GM21825 (cell line): ENCODE data around the gene TPTE2.
A peak's percentile ranks its signal among the peaks of the same experiment; 100 is the strongest.
"Not testable (repeated sequence)": the region's sequence is repeated elsewhere in the genome, so short reads cannot be mapped to it uniquely, and the experiment has no call there.

Experiments used
- ATAC-seq: cut with Tn5 transposase; IDR thresholded peaks from one replicate; pipeline ENCODE4 v1.9.1; 2021; ENCODE audit warnings: mild to moderate bottlenecking, moderate library complexity; ENCODE audit not compliant: unreplicated experiment

Gene TPTE2

DNA sequence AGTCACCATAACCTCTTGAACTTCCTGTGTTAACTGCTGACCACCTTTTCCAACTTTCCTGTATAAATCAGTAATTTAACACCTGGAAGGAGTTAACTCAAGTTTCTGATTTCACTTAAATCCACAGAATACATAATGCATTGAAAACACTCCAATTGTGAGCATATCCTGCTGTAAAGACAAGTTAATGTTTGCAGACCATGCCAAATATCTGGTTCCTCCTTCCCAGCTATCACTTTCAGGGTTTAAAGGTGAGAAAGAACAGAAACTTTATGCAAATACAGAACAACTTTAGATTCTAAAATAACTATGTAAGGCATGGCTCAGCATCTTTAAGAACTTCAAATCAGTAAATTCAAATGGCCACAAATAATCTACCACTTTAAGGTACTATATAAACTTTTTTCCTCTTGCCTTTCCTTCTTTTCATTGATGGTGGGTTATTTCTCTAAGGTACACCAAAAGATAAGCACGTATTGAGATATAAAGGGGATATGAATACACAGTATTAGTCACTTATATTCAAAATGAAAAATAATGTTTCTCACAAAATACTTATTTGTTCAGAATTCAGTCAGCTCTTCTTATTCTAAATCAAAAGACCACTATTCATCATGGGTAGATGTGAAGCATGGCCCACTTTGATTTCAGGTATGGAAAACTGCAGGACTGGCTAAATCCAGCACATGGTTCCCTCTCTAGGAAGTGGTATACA, 6.6 kb upstream of the TPTE2 start:
- peak; percentile 53 for ATAC-seq

- ATAC-seq: no peak
Measured at GRCh38 chr13:19561585-19561984, 253 bp upstream of the TPTE2 start.

GRCh38 chr13:19560672-19561071, 660 bp downstream of the TPTE2 start:
- not testable (repeated sequence) for ATAC-seq

- ATAC-seq: not testable (repeated sequence)
Measured at GRCh38 chr13:19559739-19560138, 1.6 kb downstream of the TPTE2 start.

DNA sequence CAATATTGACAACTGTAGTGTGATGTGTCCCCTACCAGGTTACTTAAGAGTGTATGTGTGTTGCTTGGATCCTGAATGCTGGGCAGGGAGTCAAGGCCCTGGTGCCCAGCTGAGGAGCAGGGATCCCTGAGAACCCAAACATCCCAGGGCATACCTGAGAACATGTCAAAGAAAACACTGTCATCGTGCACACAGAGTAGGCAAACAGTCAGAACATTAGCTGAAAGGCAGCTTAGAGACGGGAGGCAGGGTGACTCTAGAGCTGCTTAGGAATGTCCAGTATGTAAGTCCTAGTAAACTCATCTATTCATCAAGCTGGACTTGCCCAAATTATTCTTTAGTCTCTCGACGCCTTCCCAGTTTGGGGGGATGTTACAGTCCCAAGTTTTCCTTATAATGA, 4.0 kb downstream of the TPTE2 start:
- not testable (repeated sequence) for ATAC-seq

DNA sequence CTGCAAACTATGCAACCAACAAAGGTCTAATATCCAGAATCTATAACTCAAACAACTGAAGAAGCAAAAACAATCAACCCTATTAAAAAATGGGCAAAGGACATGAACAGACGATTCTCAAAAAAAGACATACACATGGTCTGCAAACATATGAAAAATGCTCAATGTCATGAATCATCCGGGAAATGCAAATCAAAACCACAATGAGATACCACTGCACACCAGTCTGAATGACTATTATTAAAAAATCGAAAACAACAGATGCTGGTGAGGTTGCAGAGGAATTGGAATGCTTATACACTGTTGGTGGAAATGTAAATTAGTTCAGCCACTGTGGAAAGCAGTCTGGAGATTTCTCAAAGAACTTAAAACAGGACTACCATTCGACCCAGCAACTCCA, 12.1 kb downstream of the TPTE2 start:
- ATAC-seq: not testable (repeated sequence)

DNA sequence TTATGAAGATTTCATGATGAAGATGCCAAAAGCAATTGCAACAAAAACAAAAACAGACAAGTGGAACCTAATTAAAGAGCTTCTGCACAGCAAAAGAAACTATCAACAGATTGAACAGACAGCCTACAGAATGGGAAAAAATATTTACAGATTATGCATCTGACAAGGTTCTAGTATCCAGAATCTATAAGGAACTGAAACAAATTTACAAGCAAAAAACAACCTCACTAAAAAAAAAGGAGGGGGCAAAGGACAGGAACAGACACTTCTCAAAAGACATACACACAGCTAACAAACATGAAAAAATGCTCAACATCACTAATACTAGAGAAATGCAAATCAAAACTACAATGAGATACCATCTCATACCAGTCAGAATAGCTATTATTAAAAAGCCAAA, 35.7 kb downstream of the TPTE2 start:
- ATAC-seq: peak; percentile 61

DNA sequence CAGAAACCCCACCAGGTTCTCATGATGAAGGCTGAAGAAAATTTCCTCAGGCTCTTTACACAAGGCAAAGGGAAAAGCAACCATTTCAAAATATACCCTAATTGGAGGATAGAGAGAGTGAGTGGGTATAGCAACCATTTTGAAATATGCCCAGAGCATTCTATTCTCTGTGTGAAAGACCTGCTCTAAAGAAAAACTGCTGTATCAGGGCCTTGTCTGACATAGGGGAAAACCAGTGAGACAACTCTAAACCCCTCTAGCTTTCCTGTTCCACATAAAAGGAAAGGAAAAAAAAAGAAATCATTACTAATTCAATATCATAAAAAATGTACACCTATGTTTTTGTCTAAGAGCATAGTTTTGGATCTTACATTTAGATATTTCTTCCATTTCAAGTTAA, 42.3 kb downstream of the TPTE2 start:
- no peak for ATAC-seq

- not testable (repeated sequence) for ATAC-seq
Measured at GRCh38 chr13:19507623-19508022, 53.7 kb downstream of the TPTE2 start.

- ATAC-seq: not testable (repeated sequence)
Measured at GRCh38 chr13:19460126-19460525, 101.2 kb downstream of the TPTE2 start.

- not testable (repeated sequence) for ATAC-seq
Measured at GRCh38 chr13:19439056-19439686, 122.2 kb downstream of the TPTE2 start.

DNA sequence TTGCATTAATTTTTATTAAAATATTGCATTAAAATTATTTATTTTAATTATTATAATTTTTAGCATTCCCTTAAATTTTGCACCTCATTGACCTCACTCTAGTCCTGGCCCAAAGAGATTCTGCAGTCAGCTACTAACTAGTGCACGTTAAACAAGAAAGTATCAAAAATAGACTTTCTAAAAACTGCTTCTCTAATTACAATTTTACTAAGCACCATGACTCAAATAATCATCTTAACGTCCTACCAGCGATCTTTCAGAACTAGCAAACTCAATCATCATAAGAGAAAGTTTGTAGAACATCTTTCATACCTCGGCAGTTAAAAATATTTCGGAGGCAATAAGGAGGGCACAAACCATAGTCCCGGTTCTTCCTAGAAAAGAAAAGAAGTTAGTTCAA, 123.6 kb downstream of the TPTE2 start:
- ATAC-seq: not testable (repeated sequence)

DNA sequence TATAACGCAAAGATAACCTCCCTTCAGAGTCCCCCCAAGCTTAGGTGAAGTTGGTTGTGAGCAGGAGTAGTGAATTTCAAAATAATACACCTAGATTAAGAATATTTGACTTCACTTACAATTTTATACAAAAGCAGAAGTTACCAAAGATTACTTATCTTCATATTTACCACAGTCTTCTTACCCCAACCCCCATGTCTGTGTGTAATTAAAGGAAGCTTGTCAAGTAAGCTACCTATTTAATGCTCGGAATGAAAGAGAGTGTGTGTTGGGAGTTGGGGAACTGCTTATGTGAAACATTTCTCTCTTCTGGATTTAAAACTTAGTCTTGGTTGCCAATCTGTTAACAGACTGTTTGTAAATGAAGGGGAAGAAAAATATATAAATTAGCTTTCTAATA, 139.1 kb downstream of the TPTE2 start:
- ATAC-seq: not testable (repeated sequence)

DNA sequence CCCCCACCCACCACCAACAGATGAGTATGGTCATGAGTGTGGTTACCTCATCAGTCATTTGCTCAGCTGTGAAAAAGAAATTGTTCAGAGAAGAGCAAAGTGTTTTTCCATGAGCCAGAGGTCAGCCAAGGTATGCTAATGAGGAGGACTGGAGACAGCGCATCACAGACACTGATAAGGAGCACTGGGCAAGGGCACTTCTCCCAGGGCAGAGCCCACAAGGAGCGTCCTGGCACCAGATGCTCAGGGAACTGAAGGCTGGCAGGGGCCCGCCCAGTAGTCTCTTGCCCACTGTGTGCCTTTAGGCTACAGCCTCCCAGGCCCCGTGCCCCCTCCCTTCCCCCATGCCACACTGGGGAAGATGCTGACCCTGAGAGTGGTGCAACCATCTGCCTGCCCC, 148.8 kb downstream of the TPTE2 start:
- ATAC-seq: not testable (repeated sequence)

GRCh38 chr13:19382746-19383511, 178.4 kb downstream of the TPTE2 start:
- ATAC-seq: not testable (repeated sequence)

DNA sequence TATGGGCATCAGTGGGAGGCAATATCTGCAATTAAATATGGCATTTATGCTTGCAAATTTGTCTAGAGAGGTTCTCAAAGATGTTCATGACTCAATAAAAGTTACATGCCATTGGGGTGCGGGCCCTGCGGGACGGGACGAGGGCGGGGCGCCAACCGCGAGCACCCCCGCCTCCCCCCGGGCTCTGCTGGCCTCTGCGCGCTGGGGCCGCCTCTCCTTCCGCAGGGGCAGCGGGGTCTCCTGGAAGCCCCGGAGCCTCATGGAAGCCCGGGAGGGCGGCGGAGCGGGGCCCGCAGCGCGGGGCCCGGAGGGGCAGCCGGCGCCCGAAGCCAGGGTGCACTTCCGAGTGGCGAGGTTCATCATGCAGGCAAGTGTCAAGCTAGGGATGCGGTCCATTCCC, 179.2 kb downstream of the TPTE2 start:
- no peak for ATAC-seq
